Neural cell (in vitro differentiated cells): ENCODE measurements around the gene ACSS1. TPM values are rescaled to one million over a fixed set of nuclear protein-coding genes. Genes with fewer than 3 reads are reported as not detected.

Experiments used
- H2AFZ ChIP-seq: fragments of 200-600, 300-800 bp; sonication (generic), shearing (Covaris generic); 2 replicates; pipeline ENCODE4 v1.6.0; 2014; ENCODE audit warnings: low read depth, mild to moderate bottlenecking, antibody characterized with exemption, low read length, moderate library complexity
- H3F3A ChIP-seq: fragments of 200-600 bp; shearing (Covaris generic); 2 replicates; pipeline ENCODE4 v1.6.1; 2016; ENCODE audit warnings: mild to moderate bottlenecking, moderate library complexity, mixed read lengths, antibody characterized with exemption, low read length; ENCODE audit not compliant: insufficient read depth, poor library complexity, severe bottlenecking
- H3K27ac ChIP-seq: fragments of 200-600, 300-800 bp; sonication (generic), shearing (Covaris generic); 2 replicates; pipeline ENCODE4 v1.5.1; 2014; ENCODE audit warnings: mild to moderate bottlenecking, low read length, moderate library complexity
- H3K27me3 ChIP-seq: fragments of 300-800, 200-600 bp; sonication (generic), shearing (Covaris generic); 2 replicates; pipeline ENCODE4 v1.6.0; 2014; ENCODE audit warnings: mild to moderate bottlenecking, low read depth, low read length, moderate library complexity; ENCODE audit not compliant: insufficient read depth
- H3K36me3 ChIP-seq: fragments of 300-800, 200-600 bp; sonication (generic), shearing (Covaris generic); 2 replicates; pipeline ENCODE4 v1.5.1; 2014; ENCODE audit warnings: mild to moderate bottlenecking, antibody characterized with exemption, low read length, moderate library complexity; ENCODE audit not compliant: insufficient read depth
- H3K4me2 ChIP-seq: fragments of 300-800, 200-600 bp; sonication (generic), shearing (Covaris generic); 2 replicates; pipeline ENCODE4 v1.6.0; 2014; ENCODE audit warnings: mild to moderate bottlenecking, low read length
- H3K4me3 ChIP-seq: fragments of 300-800, 200-600 bp; sonication (generic), shearing (Covaris generic); 2 replicates; pipeline ENCODE4 v1.5.1; 2014; ENCODE audit warnings: mild to moderate bottlenecking, low read length, moderate library complexity
- H3K79me2 ChIP-seq: fragments of 200-600 bp; shearing (Covaris generic); replicated peaks from 2 replicates; pipeline ENCODE4 v1.6.0; 2014; ENCODE audit warnings: mild to moderate bottlenecking, low read length, moderate library complexity; ENCODE audit not compliant: insufficient read depth
- H3K9ac ChIP-seq: fragments of 300-800, 200-600 bp; sonication (generic), shearing (Covaris generic); 2 replicates; pipeline ENCODE4 v1.6.1; 2016; ENCODE audit warnings: mild to moderate bottlenecking, low read length, mixed read lengths
- H3K9me2 ChIP-seq: fragments of 200-600 bp; shearing (Covaris generic); 2 replicates; pipeline ENCODE4 v1.6.1; 2016; ENCODE audit warnings: mild to moderate bottlenecking, low read length, mixed read lengths; ENCODE audit not compliant: insufficient read depth
- H3K9me3 ChIP-seq: fragments of 200-600, 300-800 bp; sonication (generic), shearing (Covaris generic); 2 replicates; pipeline ENCODE4 v1.6.1; 2016; ENCODE audit warnings: mild to moderate bottlenecking, mixed run types, low read length, moderate library complexity, mixed read lengths
- H4K20me1 ChIP-seq: fragments of 200-600 bp; shearing (Covaris generic); 2 replicates; pipeline ENCODE4 v1.6.1; 2016; ENCODE audit warnings: mild to moderate bottlenecking, mixed run types; ENCODE audit not compliant: insufficient read depth
- CTCF ChIP-seq: fragments of 450-650 bp; IDR thresholded peaks from 2 replicates; pipeline ENCODE4 v1.5.1; 2014; ENCODE audit warnings: antibody characterized with exemption, mild to moderate bottlenecking, moderate library complexity; ENCODE audit not compliant: poor library complexity, severe bottlenecking
- EP300 ChIP-seq: fragments of 450-650 bp; conservative IDR thresholded peaks from 2 replicates; pipeline ENCODE4 v1.6.1; 2014; ENCODE audit warnings: antibody characterized with exemption, mild to moderate bottlenecking, moderate library complexity; ENCODE audit not compliant: poor library complexity, severe bottlenecking
- EZH2 ChIP-seq: fragments of 200-600, 300-800 bp; shearing (Covaris generic), sonication (generic); IDR thresholded peaks from 2 replicates; pipeline ENCODE4 v1.6.1; 2014; ENCODE audit warnings: antibody characterized with exemption, low read length, borderline replicate concordance, mild to moderate bottlenecking; ENCODE audit not compliant: insufficient read depth, poor library complexity, severe bottlenecking
- MXI1 ChIP-seq: fragments of 450-650 bp; conservative IDR thresholded peaks from 2 replicates; pipeline ENCODE4 v1.6.1; 2014; ENCODE audit warnings: antibody characterized with exemption, mild to moderate bottlenecking; ENCODE audit not compliant: poor library complexity, severe bottlenecking
- POLR2AphosphoS5 ChIP-seq: IDR thresholded peaks from 2 replicates; pipeline ENCODE4 v1.6.1; 2012
- RAD21 ChIP-seq: fragments of 450-650 bp; conservative IDR thresholded peaks from 2 replicates; pipeline ENCODE4 v1.6.1; 2014; ENCODE audit warnings: antibody characterized with exemption, mild to moderate bottlenecking, moderate library complexity
- REST ChIP-seq: IDR thresholded peaks from 2 replicates; pipeline ENCODE4 v1.6.1; 2012; ENCODE audit warnings: borderline replicate concordance
- SMC3 ChIP-seq: fragments of 450-650 bp; conservative IDR thresholded peaks from 2 replicates; pipeline ENCODE4 v1.6.1; 2014; ENCODE audit warnings: antibody characterized with exemption, mild to moderate bottlenecking, moderate library complexity; ENCODE audit not compliant: poor library complexity
- TAF1 ChIP-seq: IDR thresholded peaks from 2 replicates; pipeline ENCODE4 v1.6.1; 2012; ENCODE audit warnings: low read depth
- polyA plus RNA-seq: library from polyadenylated mRNA; depleted of rRNA; stranded (reverse); fragments of >200 nt; gene quantifications from 2 replicates; pipeline ENCODE4 v1.2.3, GENCODE V29; 2014

The ACSS1 gene
- polyA plus RNA-seq, 1 donor from 2014 or later, result not detected

GRCh38 chr20:24983896-24984295, 74.0 kb downstream of the ACSS1 start:
- Histone ChIP-seq H4K20me1 (no peaks in the 10 kb centered on the region), H3K79me2 (peaks cover 13% of the 10 kb centered on the region)

DNA sequence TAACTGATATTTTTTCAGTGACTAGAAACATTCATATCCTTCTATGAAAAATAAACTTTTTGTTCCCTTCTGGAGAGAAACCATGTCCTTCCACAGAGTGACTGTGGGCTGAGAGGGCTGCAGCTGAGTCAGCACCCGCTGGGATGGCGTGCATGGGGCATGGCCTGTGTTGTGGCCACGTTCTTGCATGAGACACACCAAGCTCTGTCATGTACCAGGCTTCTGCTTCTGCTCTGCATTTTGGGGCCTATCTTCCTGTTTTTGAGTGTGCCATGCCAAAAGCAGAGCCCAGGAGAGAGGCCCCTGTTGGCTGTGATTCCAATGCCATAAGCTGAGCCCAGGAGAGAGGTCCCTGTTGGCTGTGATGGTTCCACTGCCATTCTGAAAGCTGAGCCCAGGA, 76.1 kb downstream of the ACSS1 start:
- Histone ChIP-seq H3K36me3 (peaks cover 12% of the 10 kb centered on the region), H3K79me2 (peaks cover 3% of the 10 kb centered on the region), H3K9me3 (peaks cover 6% of the 10 kb centered on the region), H3K4me3 (no peak overlapping the region), H3K9me2 (no peaks in the 10 kb centered on the region), H3K9ac (no peak overlapping the region), H3F3A (no peaks in the 10 kb centered on the region), H3K27ac (no peak overlapping the region), H3K4me2 (no peak overlapping the region), H4K20me1 (no peaks in the 10 kb centered on the region), H3K27me3 (no peaks in the 10 kb centered on the region), H2AFZ (no peak overlapping the region)
- TF ChIP-seq EZH2, result no peak
- no peak for TF ChIP-seq MXI1
- TF ChIP-seq EP300, result no peak

More at GRCh38 chr20:24983896-24984295, 74.0 kb downstream of the ACSS1 start:
- Histone ChIP-seq H3K27me3 (no peaks in the 10 kb centered on the region), H3K4me2 (no peak overlapping the region), H3K4me3 (no peak overlapping the region), H2AFZ (no peak overlapping the region), H3F3A (no peaks in the 10 kb centered on the region), H3K9ac (no peak overlapping the region), H3K36me3 (peaks cover 12% of the 10 kb centered on the region), H3K9me2 (no peaks in the 10 kb centered on the region), H3K9me3 (peaks cover 5% of the 10 kb centered on the region), H3K27ac (no peak overlapping the region)
- no peak for TF ChIP-seq RAD21
- no peak for TF ChIP-seq REST
- TF ChIP-seq MXI1, result no peak
- TF ChIP-seq EP300, result no peak
- no peak for TF ChIP-seq CTCF
- no peak for TF ChIP-seq TAF1
- no peak for TF ChIP-seq SMC3
- TF ChIP-seq POLR2AphosphoS5, result no peak
- no peak for TF ChIP-seq EZH2

GRCh38 chr20:24981282-24981681, 76.7 kb downstream of the ACSS1 start:
- no peaks in the 10 kb centered on the region for H3F3A ChIP-seq
- no peaks in the 10 kb centered on the region for H3K27me3 ChIP-seq
- H4K20me1 ChIP-seq, result no peaks in the 10 kb centered on the region
- TF ChIP-seq EZH2, result no peak
- TF ChIP-seq RAD21, result no peak
- no peak for TF ChIP-seq REST
- TF ChIP-seq SMC3, result no peak
- TF ChIP-seq POLR2AphosphoS5, result no peak
- TF ChIP-seq CTCF, result no peak
- no peak for TF ChIP-seq MXI1
- TF ChIP-seq EP300, result no peak
- no peak for TF ChIP-seq TAF1
- peaks cover 11% of the 10 kb centered on the region for H3K9me3 ChIP-seq
- no peak overlapping the region for H2AFZ ChIP-seq
- peaks cover 15% of the 10 kb centered on the region for H3K36me3 ChIP-seq
- peaks cover 3% of the 10 kb centered on the region for H3K79me2 ChIP-seq
- no peak overlapping the region for H3K4me2 ChIP-seq
- H3K27ac ChIP-seq, result no peak overlapping the region
- no peak overlapping the region for H3K9ac ChIP-seq
- no peak overlapping the region for H3K4me3 ChIP-seq
- no peaks in the 10 kb centered on the region for H3K9me2 ChIP-seq
